Right lobe of liver (tissue), 6 donors: Measurements from ENCODE around the gene NRXN2. TPM values are rescaled to one million over a fixed set of nuclear protein-coding genes. Genes with fewer than 3 reads are reported as not detected.
A peak's percentile ranks its signal among the peaks of the same experiment; 100 is the strongest.

Source experiments
- ATAC-seq, 4 donors: fragments of 200-7000 bp; cut with Tn5 transposase; one replicate each; pipeline ENCODE4 v1.9.1; 2020; ENCODE audit warnings: mild to moderate bottlenecking in 4 of 4, moderate library complexity in 4 of 4
- DNase-seq, 3 donors: peaks; one replicate each; pipeline ENCODE4 v3.0.0-alpha.2; 2020
- H3K27ac ChIP-seq, 3 donors: fragments of 200-600 bp; one replicate each; pipeline ENCODE4 v1.8.0; 2022
- H3K27me3 ChIP-seq, 2 donors: fragments of 200-600 bp; one replicate each; pipeline ENCODE4 v1.8.0; 2022
- H3K36me3 ChIP-seq, 4 donors: fragments of 200-600 bp; sonication (generic) in 1 of 4; one replicate each; pipeline versions ENCODE4 v1.5.1 to v1.8.0; 2017 to 2022; ENCODE audit warnings: control low read depth in 1 of 4
- H3K4me1 ChIP-seq, 4 donors: fragments of 200-600 bp; sonication (generic) in 1 of 4; one replicate each; pipeline versions ENCODE4 v1.5.1 to v1.8.0; 2017 to 2022; ENCODE audit warnings: control low read depth in 1 of 4
- H3K4me3 ChIP-seq, 3 donors: fragments of 200-600 bp; one replicate each; pipeline ENCODE4 v1.8.0; 2022
- H3K9me3 ChIP-seq, 4 donors: fragments of 200-600 bp; sonication (generic) in 1 of 4; one replicate each; pipeline versions ENCODE4 v1.5.1 to v1.8.0; 2017 to 2022; ENCODE audit warnings: control low read depth in 1 of 4
- POLR2A ChIP-seq: fragments of 450-650 bp; IDR thresholded peaks from one replicate; pipeline ENCODE4 v1.6.1; 2017; ENCODE audit warnings: antibody characterized with exemption, mild to moderate bottlenecking
- WGBS: methylation state at CpG from one replicate; pipeline ENCODE4 v1.1.6; 2018; ENCODE audit warnings: low coverage, low lambda C conversion rate; ENCODE audit not compliant: insufficient coverage; ENCODE audit errors: missing lambda C conversion rate; 5-methylcytosine and 5-hydroxymethylcytosine counted together
- intact Hi-C, 2 donors: fragments of 100-400 bp; cut with DNase I; formaldehyde crosslinking; loops; one replicate each; pipeline versions ENCODE4 v1.11.2 to v1.14.1; 2022
- total RNA-seq, 6 experiments: library from RNA; depleted of rRNA in 2 of 6; stranded (reverse); fragments of >200 nt in 2 of 6; fragmentation: NEBNext Ultra II Directional in 3 of 6; extraction: Animal tissue kit (Norgen Biotek cat#: 25700) in 3 of 6; gene quantifications; one replicate each; pipeline versions ENCODE4 v1.1.0 to v1.2.4, GENCODE V29; 2016 to 2023
- TF ChIP-seq, protein P1 (sequence below), 4 donors: fragments of 200-600 bp in 3 of 4; fragments of 450-650 bp in 1 of 4; IDR thresholded peaks; one replicate each; pipeline versions ENCODE4 v1.5.1 to v1.8.0; 2016 to 2022; ENCODE audit warnings: antibody characterized with exemption in 4 of 4, mild to moderate bottlenecking in 2 of 4
- donor health status: DM: no; HTN: yes; CAD: no.
- donor health status: DM: no; HTN: no; CAD: no.
- donor health status: DM: no; HTN: no; CAD: no.
- donor health status: DM: no; HTN: yes; CAD: no.
- donor health status: DM: no; HTN: yes; CAD: no.

Gene NRXN2
- total RNA-seq, 6 experiments from 2014 or later, result 1.6 to 7.7 (median 2.3) TPM

DNA sequence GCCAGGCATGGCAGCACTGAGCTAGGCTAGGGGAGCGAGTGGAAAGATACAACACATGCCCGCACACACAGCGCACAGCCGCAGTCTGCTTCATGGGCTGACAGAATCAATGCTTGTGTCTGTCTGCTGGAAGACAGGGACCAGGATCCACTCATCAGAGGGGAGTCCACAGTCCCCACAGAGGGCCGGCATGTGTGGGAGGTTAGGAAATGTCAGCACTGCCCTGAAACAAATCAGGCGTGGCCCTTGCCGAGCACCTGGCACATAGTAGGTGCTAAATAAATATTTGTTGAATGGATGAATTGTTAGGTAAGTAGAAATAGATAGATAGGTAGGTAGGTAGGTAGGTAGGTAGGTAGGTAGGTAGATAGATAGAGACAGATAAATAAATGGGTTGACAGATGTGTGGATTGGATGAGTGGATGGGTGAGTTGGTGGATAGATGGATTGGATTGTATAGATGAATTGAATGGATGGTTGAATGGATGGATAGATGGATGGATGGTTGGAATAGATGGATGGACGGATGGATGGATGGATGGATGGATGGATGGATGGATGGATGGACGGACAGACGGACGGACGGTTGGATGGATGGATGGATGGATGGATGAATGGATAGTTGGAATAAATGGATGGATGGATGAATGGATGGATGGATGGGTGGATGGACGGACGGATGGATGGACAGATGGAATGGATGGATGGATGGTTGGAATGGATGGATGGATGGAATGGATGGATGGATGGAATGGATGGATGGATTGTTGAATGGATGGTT is 128.6 kb downstream of the NRXN2 start:
- no peak overlapping the region for H3K4me3 ChIP-seq
- H3K9me3 ChIP-seq, result no peaks in the 10 kb centered on the region
- ATAC-seq (no peak), DNase-seq (peak in 2 of 3 donors; percentile 3 to 23)
- H3K27ac ChIP-seq, result no peak overlapping the region
- TF ChIP-seq POLR2A, result no peak
- TF ChIP-seq, protein P1, sequence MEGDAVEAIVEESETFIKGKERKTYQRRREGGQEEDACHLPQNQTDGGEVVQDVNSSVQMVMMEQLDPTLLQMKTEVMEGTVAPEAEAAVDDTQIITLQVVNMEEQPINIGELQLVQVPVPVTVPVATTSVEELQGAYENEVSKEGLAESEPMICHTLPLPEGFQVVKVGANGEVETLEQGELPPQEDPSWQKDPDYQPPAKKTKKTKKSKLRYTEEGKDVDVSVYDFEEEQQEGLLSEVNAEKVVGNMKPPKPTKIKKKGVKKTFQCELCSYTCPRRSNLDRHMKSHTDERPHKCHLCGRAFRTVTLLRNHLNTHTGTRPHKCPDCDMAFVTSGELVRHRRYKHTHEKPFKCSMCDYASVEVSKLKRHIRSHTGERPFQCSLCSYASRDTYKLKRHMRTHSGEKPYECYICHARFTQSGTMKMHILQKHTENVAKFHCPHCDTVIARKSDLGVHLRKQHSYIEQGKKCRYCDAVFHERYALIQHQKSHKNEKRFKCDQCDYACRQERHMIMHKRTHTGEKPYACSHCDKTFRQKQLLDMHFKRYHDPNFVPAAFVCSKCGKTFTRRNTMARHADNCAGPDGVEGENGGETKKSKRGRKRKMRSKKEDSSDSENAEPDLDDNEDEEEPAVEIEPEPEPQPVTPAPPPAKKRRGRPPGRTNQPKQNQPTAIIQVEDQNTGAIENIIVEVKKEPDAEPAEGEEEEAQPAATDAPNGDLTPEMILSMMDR (IDR thresholded peaks at IDR 0.05), result no peak
- 82% methylated on average over 14 of the region's 14 CpGs for WGBS
- intact Hi-C loops, result no loop called here
- H3K4me1 ChIP-seq, result peaks cover 0 to 7% (median 0%) of the 10 kb centered on the region in 4 donors
- H3K36me3 ChIP-seq, result no peaks in the 10 kb centered on the region
- no peaks in the 10 kb centered on the region for H3K27me3 ChIP-seq

DNA sequence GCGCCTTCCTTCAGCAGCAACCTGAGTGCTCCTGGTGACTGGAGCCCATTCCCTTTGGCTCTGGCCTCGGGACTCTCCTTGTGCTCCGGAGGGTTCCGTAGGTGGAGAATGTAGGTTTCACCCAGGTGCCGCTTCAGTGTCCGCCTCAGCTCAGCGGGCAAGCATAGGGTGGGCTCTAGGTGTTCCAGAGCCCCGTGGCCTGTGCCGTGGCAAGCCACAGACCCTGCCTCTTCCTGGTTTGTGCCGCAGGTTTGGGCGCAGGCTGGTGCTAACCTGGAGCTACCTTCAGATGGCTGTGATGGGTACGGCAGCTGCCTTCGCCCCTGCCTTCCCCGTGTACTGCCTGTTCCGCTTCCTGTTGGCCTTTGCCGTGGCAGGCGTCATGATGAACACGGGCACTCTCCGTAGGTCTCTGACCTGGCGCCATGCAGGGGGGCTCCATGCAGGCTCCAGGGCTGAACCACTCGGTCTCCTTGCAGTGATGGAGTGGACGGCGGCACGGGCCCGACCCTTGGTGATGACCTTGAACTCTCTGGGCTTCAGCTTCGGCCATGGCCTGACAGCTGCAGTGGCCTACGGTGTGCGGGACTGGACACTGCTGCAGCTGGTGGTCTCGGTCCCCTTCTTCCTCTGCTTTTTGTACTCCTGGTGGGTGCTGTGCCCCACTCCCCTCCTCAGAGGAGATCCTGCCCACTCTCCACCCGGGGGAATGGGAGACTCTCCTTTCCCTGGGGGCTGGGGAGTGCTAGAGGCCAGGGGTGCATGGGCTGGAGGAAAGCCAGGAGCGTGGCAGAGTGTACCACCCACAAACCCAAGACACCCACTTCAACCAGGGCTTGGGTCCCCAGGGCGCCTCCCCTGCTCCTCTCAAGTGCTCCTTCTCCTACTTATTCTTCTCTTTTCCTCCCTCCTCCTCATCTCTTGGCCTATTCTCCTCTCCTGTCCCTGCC is 129.6 kb downstream of the NRXN2 start:
- no peak for ATAC-seq
- 68% methylated on average over 10 of the region's 32 CpGs for WGBS
- no peak overlapping the region for H3K4me3 ChIP-seq

GRCh38 chr11:64592656-64593055 is 130.3 kb downstream of the NRXN2 start:
- no peak for TF ChIP-seq POLR2A
- TF ChIP-seq, protein P1 (IDR thresholded peaks at IDR 0.05), result no peak
- 17% methylated on average over 1 of the region's 9 CpGs for WGBS
- ATAC-seq, result no peak

More for the DNA sequence above, 129.6 kb downstream of the NRXN2 start:
- Histone ChIP-seq H3K36me3 (no peaks in the 10 kb centered on the region), H3K9me3 (peaks cover 0 to 4% (median 0%) of the 10 kb centered on the region in 4 donors), H3K4me1 (peaks cover 0 to 7% (median 0%) of the 10 kb centered on the region in 4 donors), H3K27ac (no peak overlapping the region), H3K27me3 (no peaks in the 10 kb centered on the region)
- intact Hi-C loops, result no loop called here
- TF ChIP-seq POLR2A, result no peak
- TF ChIP-seq, protein P1 (IDR thresholded peaks at IDR 0.05), result no peak
- peak in 2 of 3 donors; percentile 10 to 45 for DNase-seq

GRCh38 chr11:64592234-64592615 is 130.8 kb downstream of the NRXN2 start:
- intact Hi-C loops, result no loop called here
- WGBS, result 100% methylated on average over 1 of the region's 3 CpGs

More at GRCh38 chr11:64592656-64593055, 130.3 kb downstream of the NRXN2 start:
- Histone ChIP-seq H3K4me3 (no peak overlapping the region), H3K4me1 (peaks cover 0 to 7% (median 0%) of the 10 kb centered on the region in 4 donors), H3K27me3 (no peaks in the 10 kb centered on the region), H3K9me3 (peaks cover 0 to 4% (median 0%) of the 10 kb centered on the region in 4 donors), H3K27ac (no peak overlapping the region), H3K36me3 (no peaks in the 10 kb centered on the region)
- peak in 2 of 3 donors; percentile 12 to 47 for DNase-seq
- intact Hi-C loops, result no loop called here

More at GRCh38 chr11:64592234-64592615, 130.8 kb downstream of the NRXN2 start:
- Histone ChIP-seq H3K9me3 (peaks cover 0 to 4% (median 0%) of the 10 kb centered on the region in 4 donors), H3K27ac (no peak overlapping the region), H3K27me3 (no peaks in the 10 kb centered on the region), H3K36me3 (no peaks in the 10 kb centered on the region), H3K4me1 (peaks cover 0 to 7% (median 0%) of the 10 kb centered on the region in 4 donors), H3K4me3 (no peak overlapping the region)
- TF ChIP-seq POLR2A, result no peak
- TF ChIP-seq, protein P1 (IDR thresholded peaks at IDR 0.05), result no peak
- DNase-seq, result no peak
- no peak for ATAC-seq
